Bronchial epithelial cell (primary cell): ENCODE results near the gene GALNT18. TPM values are rescaled to one million over a fixed set of nuclear protein-coding genes. Genes with fewer than 3 reads are reported as not detected.

Experiments used
- DNase-seq: peaks from one replicate; pipeline ENCODE4 v3.0.0-alpha.2; 2010; ENCODE audit warnings: low read depth
- FAIRE-seq: peaks from 2 replicates; lab custom pipeline; 2011; peaks lifted over from hg19 to GRCh38; lab: Jason Lieb, UNC
- H3K27me3 ChIP-seq: 2 replicates; pipeline ENCODE4 v1.5.1; 2011; ENCODE audit warnings: low read length; ENCODE audit not compliant: control insufficient read depth, insufficient read depth
- H3K36me3 ChIP-seq: 2 replicates; pipeline ENCODE4 v1.5.1; 2011; ENCODE audit warnings: low read length; ENCODE audit not compliant: control insufficient read depth, insufficient read depth
- H3K4me3 ChIP-seq: 2 replicates; pipeline ENCODE4 v1.5.1; 2011; ENCODE audit warnings: mild to moderate bottlenecking, low read depth, low read length, control low read depth
- CTCF ChIP-seq: IDR thresholded peaks from 2 replicates; pipeline ENCODE4 v1.5.1; 2011; ENCODE audit warnings: mild to moderate bottlenecking, moderate library complexity, low read length, control low read depth, inconsistent platforms; ENCODE audit not compliant: insufficient read depth, severe bottlenecking
- total RNA-seq: library from RNA; depleted of rRNA; stranded (reverse); fragments of >200 nt; gene quantifications from 2 replicates; pipeline ENCODE4 v1.2.1, GENCODE V29; 2014

The GALNT18 gene
- total RNA-seq, 1 donor from 2014 or later, result 26.1 TPM

GRCh38 chr11:11272254-11272653 lies 349.6 kb downstream of the GALNT18 start:
- FAIRE-seq (no peak), DNase-seq (no peak)
- Histone ChIP-seq H3K36me3 (peaks cover 1% of the 10 kb centered on the region), H3K4me3 (no peak overlapping the region), H3K27me3 (no peaks in the 10 kb centered on the region)
- no peak for TF ChIP-seq CTCF

- no peak for FAIRE-seq
These were observed 351.5 kb downstream of the GALNT18 start for GRCh38 chr11:11270236-11270775.

GRCh38 chr11:11268706-11269105 lies 353.1 kb downstream of the GALNT18 start:
- no peak for DNase-seq

More at GRCh38 chr11:11270236-11270775, 351.5 kb downstream of the GALNT18 start:
- no peak for TF ChIP-seq CTCF
- no peak for DNase-seq
- Histone ChIP-seq H3K4me3 (no peak overlapping the region), H3K27me3 (no peaks in the 10 kb centered on the region), H3K36me3 (peaks cover 1% of the 10 kb centered on the region)

GRCh38 chr11:11268119-11268518 lies 353.7 kb downstream of the GALNT18 start:
- Histone ChIP-seq H3K36me3 (peaks cover 1% of the 10 kb centered on the region), H3K4me3 (no peak overlapping the region), H3K27me3 (no peaks in the 10 kb centered on the region)
- no peak for DNase-seq
- FAIRE-seq, result no peak
- no peak for TF ChIP-seq CTCF

More at GRCh38 chr11:11268706-11269105, 353.1 kb downstream of the GALNT18 start:
- peak; percentile 43 for FAIRE-seq
- Histone ChIP-seq H3K36me3 (peaks cover 1% of the 10 kb centered on the region), H3K4me3 (no peak overlapping the region), H3K27me3 (no peaks in the 10 kb centered on the region)
- TF ChIP-seq CTCF, result no peak

GRCh38 chr11:11267312-11267711 lies 354.5 kb downstream of the GALNT18 start:
- no peaks in the 10 kb centered on the region for H3K27me3 ChIP-seq
- no peak for FAIRE-seq
- TF ChIP-seq CTCF, result no peak
- H3K36me3 ChIP-seq, result peaks cover 1% of the 10 kb centered on the region
- no peak overlapping the region for H3K4me3 ChIP-seq
- DNase-seq, result peak; percentile 74
